Measurements from ENCODE around the gene PAX3. TPM values are rescaled to one million over a fixed set of nuclear protein-coding genes. Genes with fewer than 3 reads are reported as not detected.

The PAX3 gene
- total RNA-seq, 4 donors from 2014 or later, result not detected

DNA sequence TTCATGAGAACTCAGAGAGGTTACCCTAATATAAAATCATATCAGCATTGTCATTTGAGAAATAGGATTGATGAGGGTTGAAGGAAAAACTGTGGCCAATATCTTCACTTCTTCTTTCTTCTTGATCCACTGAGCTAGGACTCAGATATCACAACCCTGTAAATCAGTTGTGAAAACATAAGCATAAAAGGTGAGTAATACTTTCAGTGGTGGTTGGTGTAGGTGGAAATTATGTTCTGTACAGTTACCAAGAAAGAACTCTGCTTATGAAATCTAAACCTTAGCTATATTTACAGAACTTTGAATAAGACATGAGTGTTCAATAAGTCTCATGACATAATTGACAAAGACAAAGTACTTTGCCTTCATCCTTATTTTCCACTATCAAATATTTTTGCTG is 56.3 kb downstream of the PAX3 start:
- H3K27ac ChIP-seq, result no peak overlapping the region
- no peak for DNase-seq
- no peaks in the 10 kb centered on the region for H3K9me3 ChIP-seq
- H3K4me3 ChIP-seq, result no peak overlapping the region
- peaks cover 0 to 5% of the 10 kb centered on the region in 2 donors for H3K27me3 ChIP-seq
- TF ChIP-seq POLR2A (IDR thresholded peaks at IDR 0.05), result no peak
- H3K36me3 ChIP-seq, result no peaks in the 10 kb centered on the region
- no peaks in the 10 kb centered on the region for H3K4me1 ChIP-seq

DNA sequence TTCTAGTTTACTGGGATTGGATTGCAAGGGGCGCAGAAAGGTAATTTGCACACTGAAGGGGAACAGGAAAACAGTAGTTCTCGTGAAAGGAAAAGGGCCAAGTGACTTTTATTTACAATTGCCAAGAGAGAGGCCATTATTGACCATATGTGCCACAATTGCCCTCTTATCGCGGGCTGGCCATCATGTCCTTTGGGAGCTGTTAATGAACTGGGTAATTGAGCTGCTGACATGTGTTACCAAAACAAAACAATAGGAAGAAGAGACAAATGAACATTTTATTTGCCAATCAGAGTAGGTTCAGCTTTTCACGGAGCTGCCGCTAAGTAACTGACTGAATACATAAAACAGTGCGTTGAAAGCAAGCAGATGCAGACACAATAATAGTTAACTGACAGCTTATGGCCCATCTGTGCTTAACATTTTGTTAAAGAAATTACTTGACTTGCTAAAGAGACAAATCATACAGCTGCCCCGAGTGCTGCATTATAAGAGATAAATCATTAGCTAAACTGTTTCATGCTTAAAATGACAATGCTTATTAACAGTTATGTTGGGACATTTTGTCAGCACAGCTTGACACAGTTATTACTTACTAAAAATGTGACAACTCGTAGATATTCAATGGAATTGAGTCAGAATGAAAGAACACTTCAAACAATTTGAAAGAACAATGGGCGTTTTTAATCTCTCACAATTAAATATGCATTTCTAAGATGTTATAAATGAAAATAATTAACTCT is 57.5 kb downstream of the PAX3 start:
- Histone ChIP-seq H3K4me1 (no peaks in the 10 kb centered on the region), H3K27me3 (peaks cover 0 to 5% of the 10 kb centered on the region in 2 donors), H3K27ac (no peak overlapping the region), H3K36me3 (no peaks in the 10 kb centered on the region), H3K4me3 (no peak overlapping the region), H3K9me3 (no peaks in the 10 kb centered on the region)
- DNase-seq, result no peak
- no peak for TF ChIP-seq CTCF (IDR thresholded peaks at IDR 0.05)
- TF ChIP-seq POLR2A (IDR thresholded peaks at IDR 0.05), result no peak

DNA sequence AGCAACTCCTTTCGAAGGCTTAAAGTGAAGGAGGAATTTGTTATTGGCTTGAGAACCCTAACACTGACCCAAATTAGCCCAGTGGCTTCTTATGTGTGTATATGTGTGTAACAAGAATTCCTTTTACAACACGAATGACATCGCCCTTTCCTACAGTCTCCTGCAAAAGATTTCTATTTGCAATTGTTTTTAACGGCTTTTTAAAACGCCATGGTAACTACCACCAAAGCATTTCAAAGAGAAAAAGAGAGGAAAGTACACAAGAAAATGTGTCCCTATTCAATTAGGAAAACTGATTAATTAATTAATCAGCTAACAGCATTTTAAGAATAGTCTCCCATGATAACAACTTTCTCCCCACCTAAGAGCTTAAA is 58.1 kb downstream of the PAX3 start:
- no peak overlapping the region for H3K4me3 ChIP-seq
- no peaks in the 10 kb centered on the region for H3K36me3 ChIP-seq
- no peak for TF ChIP-seq POLR2A (IDR thresholded peaks at IDR 0.05)
- no peak for TF ChIP-seq CTCF (IDR thresholded peaks at IDR 0.05)
- peaks cover 0 to 5% of the 10 kb centered on the region in 2 donors for H3K27me3 ChIP-seq
- no peak for DNase-seq
- no peaks in the 10 kb centered on the region for H3K4me1 ChIP-seq
- H3K27ac ChIP-seq, result no peak overlapping the region
- H3K9me3 ChIP-seq, result no peaks in the 10 kb centered on the region

- Histone ChIP-seq H3K4me3 (no peak overlapping the region), H3K27ac (no peak overlapping the region), H3K36me3 (no peaks in the 10 kb centered on the region), H3K9me3 (no peaks in the 10 kb centered on the region), H3K27me3 (peaks cover 0 to 5% of the 10 kb centered on the region in 2 donors), H3K4me1 (no peaks in the 10 kb centered on the region)
- TF ChIP-seq POLR2A (IDR thresholded peaks at IDR 0.05) (no peak), CTCF (IDR thresholded peaks at IDR 0.05) (no peak)
- no peak for DNase-seq
Observed at GRCh38 chr2:222239945-222240675, 58.7 kb downstream of the PAX3 start.

DNA sequence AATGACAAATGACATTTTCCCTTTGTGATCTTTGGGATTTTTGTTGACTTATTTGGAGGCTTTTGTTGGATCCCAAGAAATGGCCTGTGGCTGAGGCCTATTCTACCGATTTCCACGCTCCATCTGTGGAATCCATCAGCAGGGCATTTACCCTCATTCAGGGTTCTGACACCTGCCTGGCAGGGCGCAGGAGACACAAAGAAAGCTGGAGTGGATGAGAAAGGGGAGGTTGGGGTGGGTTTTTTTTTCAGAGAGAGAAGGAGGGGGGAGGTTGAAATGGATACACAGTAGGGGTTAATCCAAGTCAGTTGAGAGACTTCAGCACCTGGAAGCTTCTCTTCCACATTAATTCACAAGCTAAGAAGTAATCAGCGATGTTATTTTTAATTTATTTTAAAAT is 59.7 kb downstream of the PAX3 start:
- DNase-seq, result no peak
- Histone ChIP-seq H3K9me3 (no peaks in the 10 kb centered on the region), H3K27me3 (peaks cover 0 to 5% of the 10 kb centered on the region in 2 donors), H3K36me3 (no peaks in the 10 kb centered on the region), H3K4me3 (no peak overlapping the region), H3K27ac (no peak overlapping the region), H3K4me1 (no peaks in the 10 kb centered on the region)
- TF ChIP-seq POLR2A (IDR thresholded peaks at IDR 0.05) (no peak), CTCF (IDR thresholded peaks at IDR 0.05) (no peak)

- Histone ChIP-seq H3K4me1 (no peaks in the 10 kb centered on the region), H3K27ac (no peak overlapping the region), H3K4me3 (no peak overlapping the region), H3K27me3 (peaks cover 0 to 5% of the 10 kb centered on the region in 2 donors), H3K36me3 (no peaks in the 10 kb centered on the region), H3K9me3 (no peaks in the 10 kb centered on the region)
- TF ChIP-seq POLR2A (IDR thresholded peaks at IDR 0.05) (no peak), CTCF (IDR thresholded peaks at IDR 0.05) (no peak)
- DNase-seq, result no peak
Observed at GRCh38 chr2:222238072-222238471, 60.7 kb downstream of the PAX3 start.

Measured in Peyer's patch (tissue), 4 donors.